Caco-2 (cell line): Measurements from ENCODE around the gene FAP. TPM values are rescaled to one million over a fixed set of nuclear protein-coding genes. Genes with fewer than 3 reads are reported as not detected.

Experiments
- BruUV-seq: library from RNA; stranded (reverse); fragments of 400-500 nt; replicated peaks from 2 replicates; lab custom pipeline; 2021; lab: Mats Ljungman, UMichigan
- CTCF ChIA-PET: fragments of 300-600 bp; sonication (Branson Sonifier 250); formaldehyde crosslinking; loops from one replicate; lab custom pipeline; 2022; ENCODE audit warnings: antibody characterized with exemption; lab: Charles Lee
- POLR2A ChIA-PET: fragments of 300-600 bp; sonication (Branson Sonifier 250); formaldehyde crosslinking; loops from one replicate; lab custom pipeline; 2022; ENCODE audit warnings: antibody characterized with exemption; lab: Charles Lee
- DNase-seq, 2 experiments: peaks; one replicate each; pipeline versions ENCODE4 v3.0.0 to v3.0.0-alpha.2; 2020 to 2022
- H3K27me3 ChIP-seq: replicated peaks from 2 replicates; pipeline ENCODE4 v1.6.0; 2011; ENCODE audit warnings: low read length; ENCODE audit not compliant: control insufficient read depth, insufficient read depth
- H3K36me3 ChIP-seq: 2 replicates; pipeline ENCODE4 v1.5.1; 2011; ENCODE audit warnings: low read length; ENCODE audit not compliant: control insufficient read depth, insufficient read depth
- H3K4me1 ChIP-seq: fragments of 250-450 bp; sonication (Bioruptor Pico); 2 replicates; pipeline ENCODE4 v1.5.1; 2020; ENCODE audit warnings: mild to moderate bottlenecking
- H3K4me3 ChIP-seq: 2 replicates; pipeline ENCODE4 v1.5.1; 2011; ENCODE audit warnings: low read depth, mild to moderate bottlenecking, control low read depth, low read length
- H3K9me3 ChIP-seq: fragments of 250-450 bp; sonication (Bioruptor Pico); 2 replicates; pipeline ENCODE4 v1.5.1; 2020; ENCODE audit warnings: mild to moderate bottlenecking, moderate library complexity
- H3K27ac Mint-ChIP-seq: one replicate; pipeline ENCODE4 v1.8.0; 2022; ENCODE audit warnings: mixed read lengths; ENCODE audit not compliant: unreplicated experiment
- H3K27me3 Mint-ChIP-seq: one replicate; pipeline ENCODE4 v1.8.0; 2022; ENCODE audit warnings: mixed read lengths; ENCODE audit not compliant: insufficient read depth, unreplicated experiment
- H3K36me3 Mint-ChIP-seq: one replicate; pipeline ENCODE4 v1.8.0; 2022; ENCODE audit warnings: mild to moderate bottlenecking, mixed read lengths; ENCODE audit not compliant: insufficient read depth, unreplicated experiment
- H3K4me1 Mint-ChIP-seq: one replicate; pipeline ENCODE4 v1.8.0; 2022; ENCODE audit warnings: low read depth, mixed read lengths; ENCODE audit not compliant: unreplicated experiment
- H3K4me3 Mint-ChIP-seq: one replicate; pipeline ENCODE4 v1.8.0; 2022; ENCODE audit warnings: mild to moderate bottlenecking, moderate library complexity, mixed read lengths; ENCODE audit not compliant: unreplicated experiment
- H3K9me3 Mint-ChIP-seq: one replicate; pipeline ENCODE4 v1.8.0; 2022; ENCODE audit warnings: mixed read lengths; ENCODE audit not compliant: unreplicated experiment
- intact Hi-C: fragments of 100-400 bp; cut with micrococcal nuclease; formaldehyde crosslinking; loops from one replicate; pipeline ENCODE4 v1.10.0; 2022; ENCODE audit not compliant: unreplicated experiment
- total RNA-seq: library from RNA; stranded (reverse); gene quantifications from 2 replicates; pipeline ENCODE4 v1.2.3, GENCODE V29; 2022
- TF ChIP-seq, protein P1 (sequence below), 2 experiments: fragments of 200-600 bp in 1 of 2; IDR thresholded peaks; 1 replicate in 1 of 2; 2 replicates in 1 of 2; pipeline versions ENCODE4 v1.5.1 to v1.8.0; 2011 to 2022; ENCODE audit warnings: antibody characterized with exemption in 1 of 2, control low read depth in 1 of 2, inconsistent platforms in 1 of 2, low read depth in 1 of 2, low read length in 1 of 2, mild to moderate bottlenecking in 1 of 2, moderate library complexity in 1 of 2; ENCODE audit not compliant: insufficient read depth in 1 of 2, severe bottlenecking in 1 of 2, unreplicated experiment in 1 of 2

FAP gene
- total RNA-seq, 1 experiment from 2014 or later: not detected

GRCh38 chr2:162199913-162200312 lies 43.3 kb downstream of the FAP start:
- POLR2A ChIA-PET: no interaction called here
- Mint-ChIP-seq H3K36me3 (no peaks in the 10 kb centered on the region), H3K4me3 (no peak overlapping the region), H3K4me1 (no peaks in the 10 kb centered on the region), H3K27me3 (no peaks in the 10 kb centered on the region), H3K27ac (no peak overlapping the region), H3K9me3 (no peaks in the 10 kb centered on the region)
- TF ChIP-seq, protein P1, sequence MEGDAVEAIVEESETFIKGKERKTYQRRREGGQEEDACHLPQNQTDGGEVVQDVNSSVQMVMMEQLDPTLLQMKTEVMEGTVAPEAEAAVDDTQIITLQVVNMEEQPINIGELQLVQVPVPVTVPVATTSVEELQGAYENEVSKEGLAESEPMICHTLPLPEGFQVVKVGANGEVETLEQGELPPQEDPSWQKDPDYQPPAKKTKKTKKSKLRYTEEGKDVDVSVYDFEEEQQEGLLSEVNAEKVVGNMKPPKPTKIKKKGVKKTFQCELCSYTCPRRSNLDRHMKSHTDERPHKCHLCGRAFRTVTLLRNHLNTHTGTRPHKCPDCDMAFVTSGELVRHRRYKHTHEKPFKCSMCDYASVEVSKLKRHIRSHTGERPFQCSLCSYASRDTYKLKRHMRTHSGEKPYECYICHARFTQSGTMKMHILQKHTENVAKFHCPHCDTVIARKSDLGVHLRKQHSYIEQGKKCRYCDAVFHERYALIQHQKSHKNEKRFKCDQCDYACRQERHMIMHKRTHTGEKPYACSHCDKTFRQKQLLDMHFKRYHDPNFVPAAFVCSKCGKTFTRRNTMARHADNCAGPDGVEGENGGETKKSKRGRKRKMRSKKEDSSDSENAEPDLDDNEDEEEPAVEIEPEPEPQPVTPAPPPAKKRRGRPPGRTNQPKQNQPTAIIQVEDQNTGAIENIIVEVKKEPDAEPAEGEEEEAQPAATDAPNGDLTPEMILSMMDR (IDR thresholded peaks at IDR 0.05; ENCODE audit: insufficient read depth in 1 of 2, low read depth in 1 of 2, low read length in 1 of 2, severe bottlenecking in 1 of 2, unreplicated experiment in 1 of 2): no peak
- no peak for DNase-seq
- H3K27me3 ChIP-seq: no peaks in the 10 kb centered on the region
- no peaks in the 10 kb centered on the region for H3K4me1 ChIP-seq
- no peak overlapping the region for H3K4me3 ChIP-seq
- H3K9me3 ChIP-seq: no peaks in the 10 kb centered on the region
- no TSS peak for BruUV-seq
- CTCF ChIA-PET: no interaction called here
- no peaks in the 10 kb centered on the region for H3K36me3 ChIP-seq
- intact Hi-C loops: no loop called here

- Histone ChIP-seq H3K36me3 (no peaks in the 10 kb centered on the region), H3K4me3 (no peak overlapping the region), H3K9me3 (no peaks in the 10 kb centered on the region), H3K27me3 (no peaks in the 10 kb centered on the region), H3K4me1 (no peaks in the 10 kb centered on the region)
- TF ChIP-seq, protein P1 (IDR thresholded peaks at IDR 0.05; ENCODE audit: insufficient read depth in 1 of 2, low read depth in 1 of 2, low read length in 1 of 2, severe bottlenecking in 1 of 2, unreplicated experiment in 1 of 2): no peak
- POLR2A ChIA-PET: no interaction called here
- no TSS peak for BruUV-seq
- Mint-ChIP-seq H3K27me3 (no peaks in the 10 kb centered on the region), H3K9me3 (no peaks in the 10 kb centered on the region), H3K36me3 (no peaks in the 10 kb centered on the region), H3K4me1 (no peaks in the 10 kb centered on the region), H3K4me3 (no peak overlapping the region), H3K27ac (no peak overlapping the region)
- DNase-seq: no peak
- intact Hi-C loops: no loop called here
- CTCF ChIA-PET: interaction anchor here (1.5 kb wide), 1 partner anchor 100 kb away, joined by 4 read pairs; no protein-coding TSS in a partner anchor
Observed at GRCh38 chr2:162198239-162198638, 45.0 kb downstream of the FAP start.

DNA sequence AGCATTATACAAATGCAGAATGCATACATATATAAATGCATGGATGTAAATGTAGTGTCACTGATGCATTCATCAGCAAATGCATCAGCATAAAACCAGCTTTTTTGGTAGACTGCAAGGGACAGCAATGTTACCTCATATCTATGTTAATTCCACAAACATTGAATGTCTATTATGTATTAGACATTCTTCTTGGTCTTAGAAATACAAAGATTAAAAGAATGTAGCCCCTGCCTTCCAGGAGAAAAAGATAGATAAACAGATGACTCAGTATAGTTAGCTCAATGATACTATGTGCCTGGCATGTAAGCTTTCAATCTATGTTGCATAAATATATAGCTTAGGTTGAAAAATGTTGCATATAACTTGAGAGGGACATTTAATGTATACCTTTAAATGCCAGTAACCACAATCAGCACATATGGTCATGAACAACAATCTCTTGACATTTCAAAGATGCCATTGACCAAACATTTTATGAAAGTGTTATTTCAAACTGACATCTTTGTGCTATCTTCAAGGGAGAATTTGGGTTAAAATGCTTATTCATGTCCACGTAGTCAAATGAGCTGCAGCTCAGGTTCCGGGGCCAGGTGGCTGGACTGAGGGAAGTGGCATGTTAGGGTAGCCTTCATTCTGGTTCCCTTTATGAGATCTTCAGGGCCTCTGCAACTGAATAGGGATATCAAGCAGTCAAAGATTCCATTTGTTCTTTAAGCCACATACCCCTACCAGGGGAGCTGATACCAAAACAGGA lies 46.0 kb downstream of the FAP start:
- Histone ChIP-seq H3K27me3 (no peaks in the 10 kb centered on the region; the same call in 1 of the 2 replicates), H3K4me1 (no peaks in the 10 kb centered on the region), H3K4me3 (no peak overlapping the region), H3K36me3 (no peaks in the 10 kb centered on the region), H3K9me3 (no peaks in the 10 kb centered on the region)
- no peaks in the 10 kb centered on the region for H3K36me3 Mint-ChIP-seq
- ChIA-PET POLR2A (no interaction called here), CTCF (interaction anchor here (1.5 kb wide), 1 partner anchor 101 kb away, joined by 4 read pairs; no protein-coding TSS in a partner anchor)
- H3K4me1 Mint-ChIP-seq: no peaks in the 10 kb centered on the region
- no peak for DNase-seq
- H3K27me3 Mint-ChIP-seq: peaks cover 6% of the 10 kb centered on the region
- H3K4me3 Mint-ChIP-seq: no peak overlapping the region
- H3K27ac Mint-ChIP-seq: no peak overlapping the region
- intact Hi-C loops: no loop called here
- H3K9me3 Mint-ChIP-seq: no peaks in the 10 kb centered on the region
- TF ChIP-seq, protein P1 (IDR thresholded peaks at IDR 0.05; ENCODE audit: insufficient read depth in 1 of 2, low read depth in 1 of 2, low read length in 1 of 2, severe bottlenecking in 1 of 2, unreplicated experiment in 1 of 2): no peak
- BruUV-seq: no TSS peak
